NCI-H2029 (cell line): ENCODE data around the gene SLC19A1.
"Not testable (repeated sequence)": the region's sequence is repeated elsewhere in the genome, so short reads cannot be mapped to it uniquely, and the experiment has no call there.

Source experiments
- DNase-seq: peaks from one replicate; lab custom pipeline; 2025; lab: John Stamatoyannopoulos, UW

Gene SLC19A1

DNA sequence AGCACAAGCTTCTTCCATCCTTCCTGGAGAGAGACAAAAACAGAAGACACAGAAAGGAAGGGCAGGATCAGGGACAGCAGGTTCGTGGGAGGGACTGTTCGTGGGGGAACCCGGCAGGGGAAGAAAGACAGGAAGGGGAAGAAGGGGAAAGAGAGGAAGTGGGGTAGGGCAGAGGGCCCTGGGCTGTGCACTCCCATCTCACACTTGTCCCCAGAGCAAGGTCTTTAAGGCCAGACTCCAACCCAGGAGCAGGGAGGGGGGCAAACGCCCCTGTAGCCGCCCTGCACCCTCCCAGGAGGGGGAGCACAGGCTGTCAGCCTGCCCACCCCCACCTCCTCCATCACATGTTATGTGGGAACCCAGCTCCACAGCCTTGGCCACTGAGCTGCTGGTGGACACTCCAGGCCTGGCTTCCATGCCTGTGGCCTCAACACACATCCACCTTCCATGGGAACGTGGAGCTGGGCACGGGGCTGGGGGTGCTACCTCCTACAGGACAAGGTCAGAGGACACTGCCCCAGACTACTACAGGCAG, 9.3 kb downstream of the SLC19A1 start:
- DNase-seq, result no peak

- no peak for DNase-seq
These were observed 10.6 kb downstream of the SLC19A1 start for GRCh38 chr21:45531393-45532215.

- DNase-seq, result not testable (repeated sequence)
These were observed 11.2 kb downstream of the SLC19A1 start for GRCh38 chr21:45531114-45531392.

DNA sequence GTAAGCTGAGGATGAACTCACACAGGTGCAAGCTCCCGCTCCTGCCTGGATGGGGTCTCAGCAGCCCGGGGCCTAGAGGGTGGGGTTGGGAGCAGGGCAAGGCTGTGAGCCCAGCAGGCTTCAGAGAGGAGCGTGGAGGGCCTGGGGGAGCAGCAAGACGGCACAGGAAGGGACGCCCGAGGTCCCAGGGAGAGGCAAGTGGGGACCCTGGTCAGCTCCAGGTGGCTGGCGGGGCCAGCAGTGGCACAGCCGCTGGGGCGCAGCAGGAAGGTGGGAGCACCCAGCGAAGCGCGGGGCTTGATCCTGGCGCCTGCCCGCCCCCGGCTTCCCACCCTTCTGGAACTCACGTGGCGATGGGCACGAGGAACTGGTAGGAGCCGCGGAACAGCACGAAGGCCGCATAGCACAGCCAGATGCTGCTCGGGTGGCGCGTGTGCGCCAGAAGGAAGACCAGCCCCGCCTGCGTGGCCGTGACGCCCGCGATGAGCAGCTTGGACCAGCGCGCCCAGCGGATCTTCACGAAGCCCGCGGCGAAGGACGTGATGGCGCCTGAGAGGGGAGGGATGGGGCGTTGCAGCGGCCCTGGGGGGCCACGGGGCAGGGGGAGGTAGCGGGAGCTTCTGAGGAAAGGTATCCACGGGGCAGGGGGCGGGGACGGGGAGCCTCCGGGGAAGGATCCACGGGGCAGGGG, 11.7 kb downstream of the SLC19A1 start:
- DNase-seq, result no peak

- DNase-seq, result no peak
These were observed 12.3 kb downstream of the SLC19A1 start for GRCh38 chr21:45529785-45530422.

DNA sequence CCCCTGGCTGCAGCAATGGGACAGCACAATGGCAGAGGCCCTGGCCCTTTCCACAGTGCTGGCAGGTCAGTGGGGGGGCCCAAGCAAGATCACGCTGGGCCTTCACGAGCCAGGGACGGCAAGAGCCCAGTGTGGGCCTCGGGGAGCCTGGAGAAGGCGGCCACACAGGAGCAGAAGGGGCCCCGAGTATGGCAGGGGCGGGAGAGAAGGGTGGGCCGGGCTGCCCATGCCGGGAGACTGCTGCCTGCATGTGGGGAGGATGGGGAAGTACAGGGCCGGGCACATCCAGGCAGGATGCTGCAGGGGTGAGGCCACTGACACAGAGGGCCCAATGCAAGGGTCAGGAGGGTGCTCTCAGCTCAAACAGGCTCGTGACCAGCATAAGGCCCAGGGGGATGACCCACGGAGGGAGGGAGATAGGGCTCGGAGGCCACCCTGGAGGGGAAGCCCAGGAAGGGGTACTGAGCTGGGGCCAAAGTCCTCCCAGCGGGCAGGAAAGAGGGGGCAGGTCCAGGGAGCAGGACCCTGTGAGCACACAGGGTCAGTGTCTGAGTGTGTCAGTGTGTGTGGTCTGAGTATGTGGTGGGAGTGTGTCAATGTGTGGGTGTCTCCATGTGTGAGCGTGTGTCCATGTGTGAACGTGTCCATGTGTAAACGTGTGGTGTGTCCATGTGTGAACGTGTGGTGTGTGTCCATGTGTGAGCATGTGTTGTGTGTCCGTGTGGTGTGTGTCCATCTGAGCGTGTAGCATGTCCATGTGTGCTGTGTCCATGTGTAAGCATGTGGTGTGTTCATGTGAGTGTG, 13.1 kb downstream of the SLC19A1 start:
- no peak for DNase-seq

GRCh38 chr21:45528028-45528705, 14.1 kb downstream of the SLC19A1 start:
- DNase-seq, result no peak

DNA sequence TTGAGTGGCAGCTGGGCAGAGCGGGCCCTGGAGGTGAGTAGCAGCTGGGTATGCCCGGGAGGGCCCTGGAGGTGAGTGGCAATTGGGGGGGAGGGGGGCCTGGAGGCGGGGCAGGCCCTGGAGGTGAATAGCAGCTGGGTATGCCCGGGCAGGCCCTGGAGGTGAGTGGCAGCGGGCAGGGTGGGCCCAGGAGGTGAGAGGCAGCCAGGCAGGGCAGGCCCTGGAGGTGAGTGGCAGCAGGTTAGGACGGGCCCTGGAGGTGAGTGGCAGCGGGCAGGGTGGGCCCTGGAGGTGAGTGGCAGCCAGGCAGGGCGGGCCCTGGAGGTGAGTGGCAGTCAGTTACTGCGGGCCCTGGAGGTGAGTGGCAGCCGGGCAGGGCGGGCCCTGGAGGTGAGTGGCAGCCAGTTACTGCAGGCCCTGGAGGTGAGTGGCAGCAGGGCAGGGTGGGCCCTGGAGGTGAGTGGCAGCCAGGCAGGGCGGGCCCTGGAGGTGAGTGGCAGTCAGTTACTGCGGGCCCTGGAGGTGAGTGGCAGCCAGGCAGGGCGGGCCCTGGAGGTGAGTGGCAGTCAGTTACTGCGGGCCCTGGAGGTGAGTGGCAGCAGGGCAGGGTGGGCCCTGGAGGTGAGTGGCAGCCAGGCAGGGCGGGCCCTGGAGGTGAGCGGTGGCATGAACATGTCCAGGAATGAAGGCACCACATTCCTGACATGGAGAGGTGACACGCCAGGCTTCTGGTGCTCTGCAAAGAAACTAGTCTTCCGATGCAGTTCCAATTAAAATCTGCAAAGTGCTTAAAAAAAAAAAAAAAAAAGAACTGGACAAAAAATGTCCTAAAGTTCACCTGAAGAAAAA, 14.9 kb downstream of the SLC19A1 start:
- DNase-seq, result not testable (repeated sequence)

GRCh38 chr21:45525910-45526306, 16.3 kb downstream of the SLC19A1 start:
- DNase-seq, result no peak

- no peak for DNase-seq
These were observed 16.9 kb downstream of the SLC19A1 start for GRCh38 chr21:45525153-45525909.

- no peak for DNase-seq
These were observed 17.5 kb downstream of the SLC19A1 start for GRCh38 chr21:45524756-45525152.

DNA sequence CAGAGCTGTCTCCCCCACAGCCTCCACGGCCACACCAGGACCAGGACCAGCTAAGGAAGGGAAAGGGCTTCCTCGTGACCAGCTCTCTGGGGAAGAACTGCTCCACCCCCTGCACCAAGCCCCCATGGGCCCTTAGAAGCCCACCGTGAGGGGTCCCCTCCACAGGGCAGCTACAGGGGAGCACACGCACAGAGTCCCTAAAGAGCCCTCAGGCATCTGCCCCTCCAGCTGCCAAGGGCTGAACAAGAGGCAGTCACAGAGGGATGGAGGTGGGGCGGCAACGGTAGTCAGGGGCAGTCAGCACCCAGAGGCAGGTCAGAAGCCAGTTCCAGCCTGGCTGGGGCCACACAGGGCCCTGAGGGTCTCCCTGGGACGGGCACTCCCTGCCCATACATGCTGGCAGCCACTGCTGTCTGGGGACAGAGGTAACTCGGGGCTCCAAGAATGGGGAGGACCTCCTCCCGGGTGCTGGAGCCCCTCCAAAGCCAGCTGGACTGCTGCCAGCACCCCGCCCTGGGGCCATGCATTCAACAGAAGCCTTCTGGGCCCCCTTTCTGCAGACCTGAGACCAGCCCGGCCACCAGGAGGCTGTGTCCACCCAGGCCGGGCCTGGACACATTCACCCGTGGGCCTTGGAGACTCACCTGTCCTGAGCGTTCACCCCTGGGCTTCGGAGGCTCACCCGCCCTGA, 18.7 kb downstream of the SLC19A1 start:
- DNase-seq, result no peak

- no peak for DNase-seq
These were observed 19.3 kb downstream of the SLC19A1 start for GRCh38 chr21:45522986-45523385.

- no peak for DNase-seq
These were observed 19.9 kb downstream of the SLC19A1 start for GRCh38 chr21:45522381-45522780.

DNA sequence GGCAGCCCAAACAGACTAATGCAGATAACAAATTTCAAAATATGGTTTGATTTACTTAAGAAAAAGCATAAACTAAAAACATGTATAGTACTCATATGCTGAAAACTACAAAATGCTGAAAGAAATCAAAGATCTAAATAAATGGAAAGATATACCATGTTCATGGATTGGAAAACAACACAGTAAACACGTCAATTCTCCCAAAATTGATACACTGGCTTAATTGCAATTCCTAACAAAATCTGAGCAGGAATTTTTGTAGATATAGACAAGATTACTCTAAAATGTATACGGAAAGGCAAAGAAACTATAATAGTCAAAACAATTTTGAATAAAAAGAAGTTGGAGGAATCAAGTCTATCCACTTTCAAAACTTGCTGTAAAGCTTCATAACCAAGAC, 21.0 kb downstream of the SLC19A1 start:
- no peak for DNase-seq

GRCh38 chr21:45519182-45519581, 23.1 kb downstream of the SLC19A1 start:
- DNase-seq, result no peak

DNA sequence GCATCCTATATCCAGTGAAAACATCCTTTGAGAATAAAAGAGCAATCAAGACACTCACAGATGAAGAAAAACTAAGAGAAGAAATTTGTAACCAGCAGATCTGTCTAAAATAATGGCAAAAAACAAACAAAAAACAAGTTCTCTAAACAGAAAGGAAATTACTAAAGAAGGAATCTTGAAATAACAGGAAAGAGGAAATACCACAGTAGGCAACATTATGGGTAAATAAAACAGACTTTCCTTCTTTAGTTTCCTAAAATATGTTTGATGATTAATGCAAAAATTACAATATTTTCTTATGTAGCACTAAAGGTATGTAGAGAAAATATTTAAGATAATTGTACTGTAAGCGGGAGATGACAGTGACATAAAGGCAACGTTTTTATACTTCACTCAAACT, 23.5 kb downstream of the SLC19A1 start:
- no peak for DNase-seq

DNA sequence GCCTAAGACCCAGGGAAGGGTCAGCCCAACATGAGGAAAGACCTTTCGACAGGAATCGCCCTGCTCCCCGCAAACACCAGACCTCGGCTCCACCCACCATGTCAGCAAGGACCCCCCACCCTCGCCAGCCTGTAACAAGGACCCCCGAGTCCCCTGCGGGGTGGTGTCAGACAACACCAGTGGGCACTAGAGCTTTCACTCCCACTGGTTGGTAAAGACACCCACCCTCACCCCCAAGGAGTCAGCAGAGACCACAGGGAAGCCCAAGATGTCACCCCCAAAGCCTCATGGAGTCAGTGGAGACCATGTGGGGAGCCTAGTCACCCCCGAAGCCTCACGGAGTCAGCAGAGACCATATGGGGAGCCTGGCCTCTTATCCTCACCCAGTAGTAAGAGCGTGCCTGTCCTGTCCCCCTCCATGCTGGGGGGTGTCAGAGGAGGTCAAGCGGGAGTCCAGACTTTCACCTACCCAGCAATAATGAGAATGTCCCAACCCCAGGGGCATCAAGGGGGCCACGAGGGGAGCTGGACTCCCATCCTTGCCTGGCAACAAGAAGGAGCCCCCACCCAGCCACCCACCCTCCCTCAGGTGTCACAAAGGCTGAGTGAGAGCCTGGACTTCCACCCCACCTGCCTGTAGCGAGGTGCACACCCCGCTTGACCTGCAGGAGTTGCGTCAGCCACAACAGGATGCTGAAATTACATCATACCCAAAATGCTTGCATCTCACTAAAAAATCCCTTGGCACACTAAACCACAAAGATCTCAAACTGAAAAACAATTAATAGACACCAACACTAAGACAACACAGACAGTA, 24.8 kb downstream of the SLC19A1 start:
- no peak for DNase-seq
